ENCODE measurements around the gene NCK2. TPM values are rescaled to one million over a fixed set of nuclear protein-coding genes. Genes with fewer than 3 reads are reported as not detected.

NCK2 gene
- total and polyA plus RNA-seq, 9 of the 15 experiments (the other 6 are each of a cell fraction or from before 2014, with no cell fraction given), result 0.90 to 27.9 (median 15.9) TPM

GRCh38 chr2:105894327-105894944, 149.7 kb downstream of the NCK2 start:
- FAIRE-seq (no peak), DNase-seq (ENCODE audit: extremely low read depth in 1 of 4, low spot score in 3 of 4) (no peak), ATAC-seq (no peak)
- H3K36me3 ChIP-seq (ENCODE audit: control insufficient read depth, insufficient read depth, low read length), result peaks cover 9% of the 10 kb centered on the region; the same call in 1 of the 3 replicates
- H2AFZ ChIP-seq (ENCODE audit: low read depth, low read length), result no peak overlapping the region
- no peak overlapping the region for H3K4me3 ChIP-seq
- peaks cover 2% of the 10 kb centered on the region for H3K9me1 ChIP-seq (ENCODE audit: control insufficient read depth, insufficient read depth, low read length)
- H3K4me1 ChIP-seq (replicated peaks in 1 of 2; ENCODE audit: control insufficient read depth in 2 of 2, insufficient read depth in 2 of 2, low read length in 2 of 2), result peaks cover 0 to 6% of the 10 kb centered on the region in 2 experiments; a peak in 1 of 5 replicates
- TF ChIP-seq MLLT1 (IDR thresholded peaks at IDR 0.05) (no peak), TFE3 (CRISPR knock-in tag; IDR thresholded peaks at IDR 0.05) (peak; percentile 34)
- no peaks in the 10 kb centered on the region; a peak in 1 of 5 replicates for H3K27me3 ChIP-seq (ENCODE audit: control insufficient read depth in 2 of 2, insufficient read depth in 2 of 2, low read length in 2 of 2)
- no TSS peak for BruUV-seq (replicated peaks)
- no peak overlapping the region for H3K27ac ChIP-seq (ENCODE audit: extremely low read depth, low read depth, low read length)
- 85% methylated on average over 11 of the region's 13 CpGs for WGBS (ENCODE audit: insufficient coverage, low coverage, missing lambda C conversion rate)
- H3K4me2 ChIP-seq (ENCODE audit: insufficient read depth, low read length), result no peak overlapping the region
- H3K79me2 ChIP-seq (ENCODE audit: control insufficient read depth, insufficient read depth, low read length), result no peaks in the 10 kb centered on the region
- H3K9ac ChIP-seq (ENCODE audit: insufficient read depth in 1 of 2, low read depth in 2 of 2, low read length in 2 of 2), result no peak overlapping the region
- in situ Hi-C loops (cut with MboI), result no loop called here
- POLR2A ChIA-PET, result no interaction called here
- CTCF ChIA-PET (ENCODE audit: low intra/inter-chr PET ratio), result no interaction called here
- H4K20me1 ChIP-seq (replicated peaks; ENCODE audit: control insufficient read depth, insufficient read depth, low read length), result no peaks in the 10 kb centered on the region
- intact Hi-C loops (cut with micrococcal nuclease), result no loop called here
- H3K9me3 ChIP-seq (replicated peaks; ENCODE audit: control insufficient read depth, insufficient read depth, low read depth, low read length), result no peaks in the 10 kb centered on the region

Data from K562 (cell line).